LNCAP (cell line): ENCODE data around the gene CNGA1.

Experiments used
- TF ChIP-seq, protein P1 (sequence below): fragments of 450-650 bp; IDR thresholded peaks from 2 replicates; pipeline ENCODE4 v1.5.1; 2017; ENCODE audit warnings: mild to moderate bottlenecking

CNGA1 gene

DNA sequence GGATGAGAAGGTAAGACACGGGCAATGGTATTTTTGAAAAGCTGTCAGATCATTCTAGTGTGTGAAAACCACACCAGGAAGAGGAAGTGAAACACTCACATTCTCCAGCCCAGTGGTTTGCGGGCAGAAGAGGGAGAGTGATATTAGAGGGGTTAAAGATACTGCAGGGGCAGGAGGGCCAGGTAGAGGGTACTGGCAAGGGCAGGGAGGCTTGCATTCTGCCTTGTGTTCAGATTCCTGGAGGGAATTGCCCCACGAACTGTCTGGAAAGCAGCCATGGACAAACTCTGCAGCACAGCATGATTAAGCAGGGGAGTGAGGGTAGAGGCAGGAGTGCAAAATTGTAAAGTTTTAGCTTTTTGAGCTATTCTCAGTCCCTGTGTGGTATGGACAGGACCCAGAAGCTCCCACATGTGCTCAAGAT lies 31.0 kb upstream of the CNGA1 start:
- TF ChIP-seq, protein P1, sequence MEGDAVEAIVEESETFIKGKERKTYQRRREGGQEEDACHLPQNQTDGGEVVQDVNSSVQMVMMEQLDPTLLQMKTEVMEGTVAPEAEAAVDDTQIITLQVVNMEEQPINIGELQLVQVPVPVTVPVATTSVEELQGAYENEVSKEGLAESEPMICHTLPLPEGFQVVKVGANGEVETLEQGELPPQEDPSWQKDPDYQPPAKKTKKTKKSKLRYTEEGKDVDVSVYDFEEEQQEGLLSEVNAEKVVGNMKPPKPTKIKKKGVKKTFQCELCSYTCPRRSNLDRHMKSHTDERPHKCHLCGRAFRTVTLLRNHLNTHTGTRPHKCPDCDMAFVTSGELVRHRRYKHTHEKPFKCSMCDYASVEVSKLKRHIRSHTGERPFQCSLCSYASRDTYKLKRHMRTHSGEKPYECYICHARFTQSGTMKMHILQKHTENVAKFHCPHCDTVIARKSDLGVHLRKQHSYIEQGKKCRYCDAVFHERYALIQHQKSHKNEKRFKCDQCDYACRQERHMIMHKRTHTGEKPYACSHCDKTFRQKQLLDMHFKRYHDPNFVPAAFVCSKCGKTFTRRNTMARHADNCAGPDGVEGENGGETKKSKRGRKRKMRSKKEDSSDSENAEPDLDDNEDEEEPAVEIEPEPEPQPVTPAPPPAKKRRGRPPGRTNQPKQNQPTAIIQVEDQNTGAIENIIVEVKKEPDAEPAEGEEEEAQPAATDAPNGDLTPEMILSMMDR: no peak

DNA sequence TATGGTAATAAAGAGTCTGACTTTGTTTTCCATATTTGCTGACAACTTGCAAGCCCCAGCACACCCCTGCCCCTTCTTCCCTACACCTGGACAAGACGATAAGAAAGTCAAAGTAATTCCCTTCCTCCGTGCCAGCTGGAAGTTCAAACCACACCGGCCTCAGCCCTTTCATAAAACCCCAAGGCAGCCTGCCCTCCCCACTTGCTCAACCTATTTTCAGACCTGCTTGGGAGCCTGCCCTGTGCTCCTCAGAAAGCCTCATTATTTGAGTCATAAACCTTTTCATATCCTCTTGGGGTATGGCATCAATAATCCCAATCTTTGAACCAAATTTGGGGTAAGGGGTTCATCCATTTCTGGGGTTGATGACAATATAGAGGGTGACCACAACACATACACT lies 29.6 kb upstream of the CNGA1 start:
- TF ChIP-seq, protein P1: no peak

DNA sequence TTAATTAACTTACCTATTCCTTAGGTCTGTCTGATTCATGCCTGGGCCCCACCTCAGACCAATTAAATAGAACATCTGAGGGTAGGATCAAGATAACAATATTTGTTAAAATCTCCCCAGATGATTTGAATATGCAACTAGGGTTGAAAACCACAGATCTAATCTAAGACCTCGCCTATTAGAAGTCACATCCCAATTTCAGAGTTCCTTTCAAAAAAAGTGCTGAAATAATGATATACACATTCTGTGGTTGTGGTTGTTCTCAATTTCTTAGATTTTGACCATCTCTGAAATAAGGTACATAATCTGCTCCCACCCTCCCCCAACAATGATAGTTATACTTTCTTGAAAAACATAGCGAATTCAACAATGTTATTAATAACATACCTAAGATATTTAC lies 27.8 kb upstream of the CNGA1 start:
- TF ChIP-seq, protein P1: no peak

DNA sequence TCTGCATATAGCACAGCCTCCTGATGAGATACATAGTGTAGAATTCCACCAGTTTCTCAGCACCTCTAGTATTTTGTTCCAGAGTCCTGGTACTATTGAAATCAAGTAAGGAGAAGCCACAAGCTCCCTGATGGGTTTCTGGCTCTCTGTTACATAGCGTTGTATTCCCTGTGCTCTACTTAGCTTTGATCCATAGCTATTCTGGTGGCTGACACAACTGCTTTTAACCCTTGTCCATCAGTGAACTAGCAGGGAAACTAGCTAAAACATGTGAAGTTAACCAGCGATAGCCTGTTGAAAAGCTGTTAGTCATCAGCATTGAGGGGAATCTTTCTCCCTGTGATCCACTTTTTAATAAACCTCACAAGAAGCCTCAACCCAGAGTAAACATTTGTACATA lies 27.0 kb upstream of the CNGA1 start:
- TF ChIP-seq, protein P1: no peak

DNA sequence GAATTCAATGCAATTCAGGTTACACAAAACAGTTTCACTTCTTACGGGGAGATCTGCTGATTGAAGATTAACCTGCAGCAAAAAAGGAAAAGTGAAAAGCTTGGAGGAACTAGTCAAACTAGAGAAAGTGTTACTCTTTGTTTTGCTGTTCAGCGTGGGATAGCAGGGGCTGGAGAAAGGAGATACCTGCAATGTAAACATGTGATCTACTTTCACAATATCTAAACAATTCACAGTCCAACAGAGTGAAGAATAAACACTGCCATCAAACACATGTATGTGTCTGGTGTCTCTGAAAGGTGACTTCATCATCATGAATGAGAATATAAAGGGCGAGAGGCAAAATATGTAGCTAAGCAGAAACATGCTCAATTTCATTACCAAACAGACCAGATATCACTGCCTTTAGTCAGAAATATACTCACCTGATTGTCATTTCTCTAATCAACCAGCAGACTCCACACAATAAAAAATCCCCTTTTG lies 26.5 kb upstream of the CNGA1 start:
- TF ChIP-seq, protein P1: no peak

DNA sequence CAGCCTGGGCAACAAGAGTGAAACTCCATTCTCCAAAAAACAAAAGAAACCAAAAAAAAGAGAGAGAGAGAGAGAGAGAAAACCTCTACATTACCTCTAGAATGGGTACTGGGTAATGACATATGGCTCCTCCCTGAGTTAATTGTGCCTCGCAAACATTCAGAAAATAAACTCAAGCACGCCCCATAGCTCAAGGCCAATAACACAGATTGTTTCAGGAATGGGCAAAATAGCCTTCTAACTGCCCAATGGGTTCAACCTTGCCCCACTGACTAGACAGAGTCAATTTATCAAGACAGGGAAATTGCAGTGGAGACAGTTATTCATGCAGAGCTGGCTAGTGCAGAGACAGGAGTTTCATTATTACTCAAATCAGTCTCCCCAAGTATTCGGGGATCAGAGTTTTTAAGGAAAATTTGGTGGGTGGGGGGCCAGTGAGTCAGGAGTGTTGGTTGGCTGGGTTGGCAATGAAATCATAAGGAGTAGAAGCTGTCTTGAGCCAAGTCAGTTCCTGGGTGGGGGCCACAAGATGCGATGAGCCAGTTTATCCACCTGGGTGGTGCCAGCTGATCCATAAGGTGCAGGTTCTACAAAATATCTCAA lies 25.2 kb upstream of the CNGA1 start:
- TF ChIP-seq, protein P1: no peak

DNA sequence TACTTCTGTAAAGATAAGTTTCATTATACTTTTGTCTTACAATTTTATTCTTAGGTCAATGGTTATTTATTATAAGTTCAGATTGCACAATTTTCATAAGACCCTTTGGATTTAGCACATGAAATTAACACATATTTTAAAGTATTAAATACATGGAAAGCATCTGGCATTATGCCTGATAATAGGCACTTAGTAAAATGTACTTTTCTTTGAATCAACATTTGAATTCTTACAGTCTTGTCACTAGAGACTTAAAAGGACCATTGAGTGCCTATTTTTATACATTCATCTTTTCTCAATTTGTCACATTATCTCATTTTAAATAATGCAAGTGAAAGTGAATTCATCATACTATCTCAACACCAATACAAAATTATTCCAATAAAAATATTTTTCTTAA lies 23.1 kb upstream of the CNGA1 start:
- TF ChIP-seq, protein P1: no peak

DNA sequence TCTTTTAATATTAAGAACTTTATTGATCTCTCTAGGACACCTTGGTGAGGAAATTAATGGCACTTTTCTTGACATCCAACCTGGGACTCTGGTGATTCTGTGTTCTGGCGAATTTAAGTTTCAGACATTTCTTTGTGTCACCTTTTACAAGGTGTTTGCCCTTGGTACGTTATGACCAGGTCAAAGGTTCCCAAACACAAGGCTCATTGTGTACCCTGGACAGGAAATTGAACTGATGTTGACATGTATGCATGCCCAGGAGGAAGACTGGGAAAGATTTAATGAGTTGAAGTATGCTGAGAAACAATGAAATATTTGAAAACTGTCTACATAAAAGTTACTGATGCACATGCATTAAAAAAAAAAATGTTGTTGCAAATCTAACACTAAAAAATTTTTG lies 22.2 kb upstream of the CNGA1 start:
- TF ChIP-seq, protein P1: no peak
